ENCODE results near the gene CACNA1G.

CACNA1G gene

GRCh38 chr17:50593321-50593720 is 32.8 kb downstream of the CACNA1G start:
- H4K20me1 ChIP-seq (ENCODE audit: insufficient read depth, low read length, poor library complexity, severe bottlenecking) = no peaks in the 10 kb centered on the region
- no peaks in the 10 kb centered on the region for H3K9me3 ChIP-seq (ENCODE audit: insufficient read depth, low read depth, low read length)
- no peak overlapping the region for H2AFZ ChIP-seq (ENCODE audit: low read length)
- no peaks in the 10 kb centered on the region for H3K79me2 ChIP-seq (ENCODE audit: insufficient read depth, low read length)
- H3K4me1 ChIP-seq (ENCODE audit: insufficient read depth, low read length, poor library complexity, severe bottlenecking) = no peaks in the 10 kb centered on the region
- TF ChIP-seq CTCF (conservative IDR thresholded peaks at IDR 0.05; ENCODE audit: low read length) = no peak
- TF ChIP-seq EZH2phosphoT487 (IDR thresholded peaks at IDR 0.05; ENCODE audit: borderline replicate concordance) = no peak
- no peaks in the 10 kb centered on the region for H3K36me3 ChIP-seq (ENCODE audit: insufficient read depth, low read length)
- H3K9me2 ChIP-seq (replicated peaks; ENCODE audit: low read depth, low read length) = no peaks in the 10 kb centered on the region
- H3K4me2 ChIP-seq (ENCODE audit: low read depth, low read length, poor library complexity, severe bottlenecking) = no peak overlapping the region
- H3F3A ChIP-seq (ENCODE audit: low read depth) = no peaks in the 10 kb centered on the region
- no peak overlapping the region for H3K9ac ChIP-seq (ENCODE audit: low read depth, low read length, poor library complexity, severe bottlenecking)
- H3K27me3 ChIP-seq (ENCODE audit: insufficient read depth, low read length, poor library complexity, severe bottlenecking) = no peaks in the 10 kb centered on the region
- H3K4me3 ChIP-seq (ENCODE audit: low read length, poor library complexity, severe bottlenecking) = no peak overlapping the region

GRCh38 chr17:50594128-50594823 is 33.8 kb downstream of the CACNA1G start:
- Histone ChIP-seq H3K36me3 (ENCODE audit: insufficient read depth, low read length) (no peaks in the 10 kb centered on the region), H3K9me2 (replicated peaks; ENCODE audit: low read depth, low read length) (no peaks in the 10 kb centered on the region), H3K9me3 (ENCODE audit: insufficient read depth, low read depth, low read length) (no peaks in the 10 kb centered on the region), H2AFZ (ENCODE audit: low read length) (no peak overlapping the region), H3K4me2 (ENCODE audit: low read depth, low read length, poor library complexity, severe bottlenecking) (no peak overlapping the region), H4K20me1 (ENCODE audit: insufficient read depth, low read length, poor library complexity, severe bottlenecking) (no peaks in the 10 kb centered on the region), H3K27me3 (ENCODE audit: insufficient read depth, low read length, poor library complexity, severe bottlenecking) (no peaks in the 10 kb centered on the region), H3K4me1 (ENCODE audit: insufficient read depth, low read length, poor library complexity, severe bottlenecking) (no peaks in the 10 kb centered on the region), H3K79me2 (ENCODE audit: insufficient read depth, low read length) (no peaks in the 10 kb centered on the region), H3K9ac (ENCODE audit: low read depth, low read length, poor library complexity, severe bottlenecking) (no peak overlapping the region), H3K4me3 (ENCODE audit: low read length, poor library complexity, severe bottlenecking) (no peak overlapping the region), H3F3A (ENCODE audit: low read depth) (no peaks in the 10 kb centered on the region)
- no peak for TF ChIP-seq CTCF (conservative IDR thresholded peaks at IDR 0.05; ENCODE audit: low read length)
- no peak for TF ChIP-seq EZH2phosphoT487 (IDR thresholded peaks at IDR 0.05; ENCODE audit: borderline replicate concordance)

- Histone ChIP-seq H3F3A (ENCODE audit: low read depth) (no peaks in the 10 kb centered on the region), H3K27me3 (ENCODE audit: insufficient read depth, low read length, poor library complexity, severe bottlenecking) (no peaks in the 10 kb centered on the region), H2AFZ (ENCODE audit: low read length) (no peak overlapping the region), H3K9me3 (ENCODE audit: insufficient read depth, low read depth, low read length) (no peaks in the 10 kb centered on the region), H3K4me1 (ENCODE audit: insufficient read depth, low read length, poor library complexity, severe bottlenecking) (no peaks in the 10 kb centered on the region), H3K4me3 (ENCODE audit: low read length, poor library complexity, severe bottlenecking) (no peak overlapping the region), H3K9ac (ENCODE audit: low read depth, low read length, poor library complexity, severe bottlenecking) (no peak overlapping the region), H3K4me2 (ENCODE audit: low read depth, low read length, poor library complexity, severe bottlenecking) (no peak overlapping the region), H3K36me3 (ENCODE audit: insufficient read depth, low read length) (no peaks in the 10 kb centered on the region), H4K20me1 (ENCODE audit: insufficient read depth, low read length, poor library complexity, severe bottlenecking) (no peaks in the 10 kb centered on the region), H3K9me2 (replicated peaks; ENCODE audit: low read depth, low read length) (no peaks in the 10 kb centered on the region), H3K79me2 (ENCODE audit: insufficient read depth, low read length) (no peaks in the 10 kb centered on the region)
- TF ChIP-seq EZH2phosphoT487 (IDR thresholded peaks at IDR 0.05; ENCODE audit: borderline replicate concordance) (no peak), CTCF (conservative IDR thresholded peaks at IDR 0.05; ENCODE audit: low read length) (no peak)
Measured at GRCh38 chr17:50594892-50595291, 34.4 kb downstream of the CACNA1G start.

All from Loucy (cell line).